ENCODE data around the gene PTMS. TPM values are rescaled to one million over a fixed set of nuclear protein-coding genes. Genes with fewer than 3 reads are reported as not detected.

PTMS gene
- total RNA-seq, 4 donors from 2014 or later: 105 to 853 (median 140) TPM

GRCh38 chr12:6779708-6780432 lies 13.7 kb downstream of the PTMS start:
- H3K4me1 ChIP-seq: no peaks in the 10 kb centered on the region
- H3K9me3 ChIP-seq: no peaks in the 10 kb centered on the region
- H3K27ac ChIP-seq: no peak overlapping the region
- TF ChIP-seq CTCF (IDR thresholded peaks at IDR 0.05) (no peak), POLR2A (IDR thresholded peaks at IDR 0.05) (no peak)
- no peak for DNase-seq
- intact Hi-C loops (cut with DNase I; ENCODE audit: low total_unique reads): no loop called here
- H3K4me3 ChIP-seq: no peak overlapping the region
- no peaks in the 10 kb centered on the region for H3K27me3 ChIP-seq
- no peaks in the 10 kb centered on the region for H3K36me3 ChIP-seq

DNA sequence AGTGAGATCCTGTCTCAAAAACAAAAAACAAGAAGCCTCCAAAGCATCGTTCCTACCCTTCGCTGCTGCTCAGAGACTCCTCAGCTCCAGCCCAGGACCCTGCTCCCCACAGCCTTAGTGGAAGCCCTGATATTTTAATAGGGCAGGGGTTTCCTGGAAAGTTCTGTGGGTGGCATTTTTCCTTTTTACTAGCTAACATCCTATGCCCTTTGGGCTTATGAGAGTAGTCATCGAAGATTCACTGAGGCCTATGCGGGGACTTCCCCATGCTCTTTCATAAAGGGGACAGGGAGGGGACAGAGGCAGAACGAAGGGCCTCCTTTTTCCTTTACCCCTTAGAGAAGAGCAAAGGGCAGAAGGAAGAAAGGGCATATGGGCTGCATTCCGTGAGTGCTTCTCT lies 14.4 kb downstream of the PTMS start:
- intact Hi-C loops (cut with DNase I; ENCODE audit: low total_unique reads): no loop called here
- no peaks in the 10 kb centered on the region for H3K4me1 ChIP-seq
- H3K27me3 ChIP-seq: no peaks in the 10 kb centered on the region
- DNase-seq: no peak
- H3K27ac ChIP-seq: no peak overlapping the region
- H3K36me3 ChIP-seq: no peaks in the 10 kb centered on the region
- no peaks in the 10 kb centered on the region for H3K9me3 ChIP-seq
- no peak overlapping the region for H3K4me3 ChIP-seq
- TF ChIP-seq CTCF (IDR thresholded peaks at IDR 0.05): no peak
- no peak for TF ChIP-seq POLR2A (IDR thresholded peaks at IDR 0.05)

DNA sequence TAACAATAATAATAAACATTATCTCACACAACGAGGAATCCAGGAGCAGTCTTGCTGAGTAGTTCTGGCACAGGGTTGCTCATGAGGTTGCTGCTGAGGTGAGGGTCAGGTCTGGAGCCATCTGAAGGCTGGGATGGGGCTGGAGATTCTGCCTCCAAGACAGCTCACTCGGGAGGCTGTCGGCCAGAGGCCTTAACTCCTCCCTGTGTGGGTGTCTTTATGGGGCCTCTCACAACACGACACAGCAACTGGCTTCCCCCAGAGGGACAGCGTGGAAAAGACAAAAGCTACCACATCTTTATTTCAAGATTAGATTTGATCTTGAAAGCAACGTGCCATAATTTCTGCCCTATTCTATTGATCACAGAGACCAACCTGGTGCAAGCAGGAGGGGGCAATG lies 16.0 kb downstream of the PTMS start:
- Histone ChIP-seq H3K27me3 (no peaks in the 10 kb centered on the region), H3K36me3 (no peaks in the 10 kb centered on the region), H3K4me1 (no peaks in the 10 kb centered on the region), H3K4me3 (no peak overlapping the region), H3K27ac (no peak overlapping the region), H3K9me3 (no peaks in the 10 kb centered on the region)
- intact Hi-C loops (cut with DNase I; ENCODE audit: low total_unique reads): no loop called here
- DNase-seq: no peak
- TF ChIP-seq POLR2A (IDR thresholded peaks at IDR 0.05) (no peak), CTCF (IDR thresholded peaks at IDR 0.05) (no peak)

DNA sequence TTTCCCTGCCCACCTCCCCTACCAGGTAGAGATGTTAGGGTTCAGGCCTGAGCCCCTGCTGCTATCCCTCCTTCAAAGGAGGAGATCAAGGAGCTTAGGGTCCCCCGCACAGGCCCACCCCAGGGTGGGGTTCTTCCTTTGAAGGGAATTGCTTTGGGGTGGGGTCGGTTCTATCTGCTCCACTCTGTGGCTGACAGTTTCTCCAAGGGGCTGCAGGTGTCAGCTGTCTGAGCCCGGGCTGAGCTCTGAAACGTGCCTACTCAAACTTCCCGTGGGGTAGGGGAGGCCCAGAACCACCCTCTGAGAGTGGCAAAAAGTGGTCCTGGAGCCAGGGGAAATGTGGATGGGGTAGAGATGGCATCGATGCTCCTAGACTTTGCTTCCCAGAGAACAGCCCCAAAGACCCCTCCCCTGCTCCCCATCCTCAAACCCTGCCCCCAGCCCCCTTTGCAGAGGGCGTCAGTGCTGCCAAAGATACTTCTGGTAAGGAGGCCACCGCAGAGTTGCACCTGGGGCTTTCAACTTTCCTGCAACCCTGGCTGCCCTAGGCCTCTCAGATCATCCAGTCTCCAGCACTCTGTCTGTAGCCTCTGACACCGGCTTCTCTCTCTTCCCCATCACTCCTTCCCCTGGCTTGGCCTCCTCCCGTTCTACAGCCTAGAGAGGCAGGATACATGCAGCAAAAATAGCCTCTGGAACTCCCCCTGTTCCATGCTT lies 16.8 kb downstream of the PTMS start:
- intact Hi-C loops (cut with DNase I; ENCODE audit: low total_unique reads): no loop called here
- H3K4me1 ChIP-seq: no peaks in the 10 kb centered on the region
- H3K27me3 ChIP-seq: no peaks in the 10 kb centered on the region
- no peaks in the 10 kb centered on the region for H3K36me3 ChIP-seq
- no peak for TF ChIP-seq POLR2A (IDR thresholded peaks at IDR 0.05)
- TF ChIP-seq CTCF (IDR thresholded peaks at IDR 0.05): no peak
- H3K27ac ChIP-seq: no peak overlapping the region
- DNase-seq: no peak
- no peaks in the 10 kb centered on the region for H3K9me3 ChIP-seq
- no peak overlapping the region for H3K4me3 ChIP-seq

GRCh38 chr12:6783828-6784227 lies 17.7 kb downstream of the PTMS start:
- DNase-seq: no peak
- no peaks in the 10 kb centered on the region for H3K27me3 ChIP-seq
- no peaks in the 10 kb centered on the region for H3K36me3 ChIP-seq
- no peaks in the 10 kb centered on the region for H3K4me1 ChIP-seq
- H3K4me3 ChIP-seq: no peak overlapping the region
- intact Hi-C loops (cut with DNase I; ENCODE audit: low total_unique reads): no loop called here
- H3K27ac ChIP-seq: no peak overlapping the region
- TF ChIP-seq CTCF (IDR thresholded peaks at IDR 0.05) (no peak), POLR2A (IDR thresholded peaks at IDR 0.05) (no peak)
- no peaks in the 10 kb centered on the region for H3K9me3 ChIP-seq
